Esophagus squamous epithelium (tissue), 5 donors: ENCODE results near the gene OPA3. TPM values are rescaled to one million over a fixed set of nuclear protein-coding genes. Genes with fewer than 3 reads are reported as not detected.

Experiments used
- DNase-seq: peaks from one replicate; lab custom pipeline; 2025; lab: John Stamatoyannopoulos, UW
- H3K27ac ChIP-seq, 4 donors: fragments of 200-600 bp; sonication (generic); one replicate each; pipeline ENCODE4 v1.5.1; 2016 to 2019; ENCODE audit warnings: mild to moderate bottlenecking in 1 of 4
- H3K27me3 ChIP-seq, 4 donors: fragments of 200-600 bp; sonication (generic); 1 replicate in 3 of 4; 2 replicates in 1 of 4; pipeline versions ENCODE4 v1.5.1 to v1.6.0; 2017 to 2021; ENCODE audit warnings: antibody characterized with exemption in 1 of 4
- H3K36me3 ChIP-seq, 3 donors: fragments of 200-600 bp; sonication (generic); one replicate each; pipeline ENCODE4 v1.5.1; 2016 to 2019
- H3K4me1 ChIP-seq, 3 donors: fragments of 200-600 bp; sonication (generic); one replicate each; pipeline ENCODE4 v1.5.1; 2017 to 2019
- H3K4me3 ChIP-seq, 4 donors: fragments of 200-600 bp; sonication (generic); 1 replicate in 3 of 4; 2 replicates in 1 of 4; pipeline ENCODE4 v1.5.1; 2016 to 2019; ENCODE audit warnings: mild to moderate bottlenecking in 2 of 4, moderate library complexity in 1 of 4
- H3K9me3 ChIP-seq, 3 donors: fragments of 200-600 bp; sonication (generic); one replicate each; pipeline ENCODE4 v1.5.1; 2016 to 2019
- CTCF ChIP-seq, 6 experiments: fragments of 450-650 bp in 4 of 6; fragments of 200-600 bp in 2 of 6; sonication (generic) in 2 of 6; IDR thresholded peaks; one replicate each; pipeline ENCODE4 v1.5.1; 2016 to 2019; ENCODE audit warnings: antibody characterized with exemption in 6 of 6, mild to moderate bottlenecking in 4 of 6, moderate library complexity in 4 of 6
- POLR2A ChIP-seq, 4 donors: fragments of 450-650 bp; IDR thresholded peaks; one replicate each; pipeline ENCODE4 v1.6.1; 2017; ENCODE audit warnings: antibody characterized with exemption in 4 of 4, mild to moderate bottlenecking in 4 of 4, moderate library complexity in 3 of 4
- WGBS, 2 donors: methylation state at CpG; one replicate each; pipeline ENCODE4 v1.1.5; 2018; 5-methylcytosine and 5-hydroxymethylcytosine counted together
- intact Hi-C: fragments of 100-400 bp; cut with DNase I; formaldehyde crosslinking; loops from one replicate; pipeline ENCODE4 v1.15.0; 2022
- total RNA-seq, 4 donors: library from RNA; depleted of rRNA; stranded (reverse); fragments of >200 nt; gene quantifications; one replicate each; pipeline ENCODE4 v1.1.0, GENCODE V29; 2016
- donor health status: DM: yes; HTN: yes; CAD: no.

The OPA3 gene
- total RNA-seq, 4 donors from 2014 or later, result 4.7 to 12.4 (median 10.1) TPM

GRCh38 chr19:45574526-45574925 is 10.1 kb downstream of the OPA3 start:
- WGBS, 2 donors, result 65 to 69% methylated on average over 3 to 4 of the region's 4 CpGs
- peak overlapping the region in 1 of 4 donors; percentile 3 for H3K27ac ChIP-seq
- peaks cover 0 to 4% (median 0%) of the 10 kb centered on the region in 3 donors for H3K36me3 ChIP-seq
- no peaks in the 10 kb centered on the region for H3K9me3 ChIP-seq
- no peak overlapping the region for H3K4me3 ChIP-seq
- TF ChIP-seq CTCF (IDR thresholded peaks at IDR 0.05), result no peak
- TF ChIP-seq POLR2A (IDR thresholded peaks at IDR 0.05), result no peak
- intact Hi-C loops, result no loop called here
- H3K4me1 ChIP-seq, result peaks cover 14 to 55% (median 33%) of the 10 kb centered on the region in 3 donors
- H3K27me3 ChIP-seq, result no peaks in the 10 kb centered on the region
- DNase-seq, result no peak

GRCh38 chr19:45571457-45572220 is 13.0 kb downstream of the OPA3 start:
- Histone ChIP-seq H3K27me3 (no peaks in the 10 kb centered on the region), H3K4me1 (peaks cover 3 to 50% (median 29%) of the 10 kb centered on the region in 3 donors), H3K27ac (no peak overlapping the region), H3K4me3 (no peak overlapping the region), H3K36me3 (peaks cover 0 to 4% (median 0%) of the 10 kb centered on the region in 3 donors), H3K9me3 (no peaks in the 10 kb centered on the region)
- 86 to 88% methylated on average over 8 of the region's 8 CpGs for WGBS, 2 donors
- intact Hi-C loops, result no loop called here
- TF ChIP-seq CTCF (IDR thresholded peaks at IDR 0.05) (no peak), POLR2A (IDR thresholded peaks at IDR 0.05) (no peak)
- no peak for DNase-seq

- TF ChIP-seq CTCF (IDR thresholded peaks at IDR 0.05), result peak; percentile 41 to 92 (median 81)
- no peak for TF ChIP-seq POLR2A (IDR thresholded peaks at IDR 0.05)
- Histone ChIP-seq H3K27me3 (no peaks in the 10 kb centered on the region), H3K4me1 (peaks cover 0 to 38% (median 27%) of the 10 kb centered on the region in 3 donors), H3K27ac (peak overlapping the region; percentile 73 to 87 (median 85)), H3K9me3 (no peaks in the 10 kb centered on the region), H3K4me3 (no peak overlapping the region), H3K36me3 (peaks cover 0 to 4% (median 0%) of the 10 kb centered on the region in 3 donors)
- no peak for DNase-seq
- intact Hi-C loops, result no loop called here
- 44 to 45% methylated on average over 12 of the region's 15 CpGs for WGBS, 2 donors
These were observed 14.8 kb downstream of the OPA3 start for GRCh38 chr19:45569619-45570421.

GRCh38 chr19:45568732-45569131 is 15.9 kb downstream of the OPA3 start:
- peaks cover 0 to 32% (median 22%) of the 10 kb centered on the region in 3 donors for H3K4me1 ChIP-seq
- TF ChIP-seq POLR2A (IDR thresholded peaks at IDR 0.05) (no peak), CTCF (IDR thresholded peaks at IDR 0.05) (no peak)
- no peaks in the 10 kb centered on the region for H3K9me3 ChIP-seq
- H3K4me3 ChIP-seq, result no peak overlapping the region
- no peaks in the 10 kb centered on the region for H3K27me3 ChIP-seq
- WGBS, 2 donors, result 57% methylated on average over 3 of the region's 3 CpGs; no CpG with 5 or more reads in 1 of the 2 donors
- peaks cover 0 to 4% (median 0%) of the 10 kb centered on the region in 3 donors for H3K36me3 ChIP-seq
- H3K27ac ChIP-seq, result peak overlapping the region; percentile 73 to 87 (median 85)
- intact Hi-C loops, result no loop called here
- DNase-seq, result no peak
